ENCODE data around the gene ARL8B.

ARL8B gene

GRCh38 chr3:5214352-5214751, 92.3 kb downstream of the ARL8B start:
- DNase-seq, result no peak

- DNase-seq, result no peak
These were observed 95.9 kb downstream of the ARL8B start for GRCh38 chr3:5217824-5218595.

- no peak for DNase-seq
These were observed 96.7 kb downstream of the ARL8B start for GRCh38 chr3:5218815-5219214.

- DNase-seq, result no peak
These were observed 97.1 kb downstream of the ARL8B start for GRCh38 chr3:5219216-5219615.

- DNase-seq, result no peak
These were observed 98.1 kb downstream of the ARL8B start for GRCh38 chr3:5220193-5220592.

- DNase-seq, result no peak
These were observed 98.8 kb downstream of the ARL8B start for GRCh38 chr3:5220667-5221431.

GRCh38 chr3:5221701-5222100, 99.6 kb downstream of the ARL8B start:
- DNase-seq, result no peak

- no peak for DNase-seq
These were observed 100.4 kb downstream of the ARL8B start for GRCh38 chr3:5222283-5223005.

- no peak for DNase-seq
These were observed 104.7 kb downstream of the ARL8B start for GRCh38 chr3:5226783-5227182.

GRCh38 chr3:5227812-5228211, 105.7 kb downstream of the ARL8B start:
- no peak for DNase-seq

- no peak for DNase-seq
These were observed 107.3 kb downstream of the ARL8B start for GRCh38 chr3:5229414-5229813.
